CD4-positive, alpha-beta T cell treated with Interferon alpha-2 for 1 hour (primary cell): ENCODE measurements around the gene NOP53.
"Not testable (repeated sequence)": the region's sequence is repeated elsewhere in the genome, so short reads cannot be mapped to it uniquely, and the experiment has no call there.

ENCODE experiments used
- DNase-seq, 2 donors: peaks; one replicate each; pipeline ENCODE4 v3.0.0-alpha.2; 2020 to 2022

The NOP53 gene

DNA sequence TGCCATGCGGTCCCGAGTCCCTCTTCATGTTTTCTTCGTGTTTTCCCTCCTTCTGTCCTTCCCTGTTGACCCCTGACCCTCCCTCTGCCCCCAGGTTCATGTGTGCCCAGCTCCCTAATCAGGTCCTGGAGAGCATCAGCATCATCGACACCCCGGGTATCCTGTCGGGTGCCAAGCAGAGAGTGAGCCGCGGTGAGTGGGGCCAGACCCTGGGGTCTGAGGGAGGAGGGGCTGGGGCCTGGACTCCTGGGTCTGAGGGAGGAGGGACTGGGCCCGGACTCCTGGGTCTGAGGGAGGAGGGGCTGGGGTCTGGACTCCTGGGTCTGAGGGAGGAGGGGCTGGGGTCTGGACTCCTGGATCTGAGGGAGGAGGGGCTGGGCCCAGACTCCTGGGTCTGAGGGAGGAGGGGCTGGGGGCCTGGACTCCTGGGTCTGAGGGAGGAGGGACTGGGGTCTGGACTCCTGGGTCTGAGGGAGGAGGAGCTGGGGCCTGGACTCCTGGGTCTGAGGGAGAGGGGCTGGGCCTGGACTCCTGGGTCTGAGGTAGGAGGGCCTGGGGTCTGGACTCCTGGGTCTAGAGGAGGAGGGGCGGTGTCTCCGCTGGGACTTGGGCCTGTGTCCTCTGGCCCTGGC, 26.8 kb upstream of the NOP53 start:
- DNase-seq, result not testable (repeated sequence)

GRCh38 chr19:47719047-47719859, 26.1 kb upstream of the NOP53 start:
- no peak for DNase-seq

- DNase-seq, result no peak
These were observed 24.5 kb upstream of the NOP53 start for GRCh38 chr19:47720669-47721422.

- DNase-seq, result peak in 1 of 2 donors; percentile 41
These were observed 21.8 kb upstream of the NOP53 start for GRCh38 chr19:47723581-47723940.

GRCh38 chr19:47725759-47726401, 19.5 kb upstream of the NOP53 start:
- DNase-seq, result no peak

- no peak for DNase-seq
These were observed 18.9 kb upstream of the NOP53 start for GRCh38 chr19:47726467-47726866.

DNA sequence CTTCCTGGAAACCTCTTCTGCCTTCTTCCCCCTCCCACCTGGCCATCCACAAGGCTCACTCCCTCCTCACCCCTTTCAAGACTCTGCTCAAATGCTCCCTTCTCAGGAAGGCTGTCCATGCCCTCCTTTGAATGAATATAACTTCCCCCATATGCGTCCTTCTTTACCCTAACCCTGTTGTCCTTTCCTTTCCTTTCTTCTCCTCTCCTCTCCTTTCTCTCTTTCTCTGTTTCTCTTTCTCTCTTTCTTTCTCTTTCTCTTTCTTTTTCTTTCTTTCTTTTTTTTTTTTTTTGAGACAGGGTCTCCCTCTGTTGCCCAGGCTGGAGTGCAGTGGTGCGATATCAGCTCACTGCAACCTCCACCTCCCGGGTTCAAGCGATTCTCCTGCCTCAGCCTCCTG, 17.1 kb upstream of the NOP53 start:
- not testable (repeated sequence) for DNase-seq

- DNase-seq, result no peak
These were observed 15.9 kb upstream of the NOP53 start for GRCh38 chr19:47729468-47729798.

- DNase-seq, result peak; percentile 11 to 17
These were observed 15.4 kb upstream of the NOP53 start for GRCh38 chr19:47729799-47730520.

DNA sequence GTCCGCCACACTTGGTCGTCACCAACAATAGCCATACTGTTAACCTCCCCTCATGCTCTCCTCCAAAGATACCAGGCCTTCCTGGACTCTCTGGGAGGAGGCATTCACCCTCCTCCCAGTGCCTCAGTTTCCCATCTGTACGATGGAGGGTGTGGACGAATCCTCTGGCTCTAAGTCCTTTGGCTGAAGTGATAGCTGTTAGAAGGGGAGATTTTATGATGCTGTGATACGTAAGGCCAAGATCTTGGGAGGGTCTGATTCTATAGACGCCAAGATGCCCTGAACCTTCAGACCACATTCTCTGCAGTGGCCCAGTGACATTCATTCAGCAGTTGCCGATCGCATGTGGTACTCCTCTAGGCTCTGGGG, 14.8 kb upstream of the NOP53 start:
- DNase-seq, result no peak

DNA sequence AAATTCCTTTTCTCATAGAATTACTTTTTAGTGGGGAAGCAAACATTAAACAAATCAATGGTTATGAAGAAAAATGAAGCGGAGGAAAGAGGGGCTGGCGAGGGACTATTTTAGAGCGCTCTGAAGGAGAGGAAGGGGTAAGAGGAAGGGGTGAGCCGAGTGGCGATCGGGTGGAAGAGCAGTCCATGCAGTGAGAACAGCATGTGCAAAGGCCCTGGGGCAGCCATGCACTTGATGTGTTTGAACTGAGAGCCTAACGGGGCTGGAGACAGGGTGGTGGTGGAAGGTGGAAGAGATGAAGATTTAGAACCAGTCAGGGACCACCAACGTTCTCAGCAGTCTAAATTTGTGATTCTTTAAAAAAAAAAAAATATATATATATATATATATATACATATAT, 14.4 kb upstream of the NOP53 start:
- no peak for DNase-seq

DNA sequence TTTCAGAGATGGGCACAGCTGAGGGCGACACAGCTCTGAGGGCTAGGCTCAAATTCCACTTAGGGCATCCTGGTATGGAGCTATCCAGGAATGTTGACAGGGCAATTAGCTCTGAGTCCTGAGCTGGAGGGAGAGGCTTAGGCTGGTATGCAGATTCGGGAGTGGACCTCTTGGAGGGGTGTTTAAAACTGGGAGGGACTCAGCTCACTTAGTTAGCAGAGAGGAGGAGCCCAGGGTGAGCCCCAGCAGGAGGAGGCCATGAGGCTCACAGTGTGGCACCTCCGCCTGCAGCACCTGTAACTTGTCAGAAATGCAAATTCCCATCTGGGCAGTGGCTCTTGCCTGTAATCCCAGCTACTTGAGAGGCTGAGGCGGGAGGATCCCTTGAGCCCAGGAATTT, 10.2 kb upstream of the NOP53 start:
- DNase-seq, result no peak

DNA sequence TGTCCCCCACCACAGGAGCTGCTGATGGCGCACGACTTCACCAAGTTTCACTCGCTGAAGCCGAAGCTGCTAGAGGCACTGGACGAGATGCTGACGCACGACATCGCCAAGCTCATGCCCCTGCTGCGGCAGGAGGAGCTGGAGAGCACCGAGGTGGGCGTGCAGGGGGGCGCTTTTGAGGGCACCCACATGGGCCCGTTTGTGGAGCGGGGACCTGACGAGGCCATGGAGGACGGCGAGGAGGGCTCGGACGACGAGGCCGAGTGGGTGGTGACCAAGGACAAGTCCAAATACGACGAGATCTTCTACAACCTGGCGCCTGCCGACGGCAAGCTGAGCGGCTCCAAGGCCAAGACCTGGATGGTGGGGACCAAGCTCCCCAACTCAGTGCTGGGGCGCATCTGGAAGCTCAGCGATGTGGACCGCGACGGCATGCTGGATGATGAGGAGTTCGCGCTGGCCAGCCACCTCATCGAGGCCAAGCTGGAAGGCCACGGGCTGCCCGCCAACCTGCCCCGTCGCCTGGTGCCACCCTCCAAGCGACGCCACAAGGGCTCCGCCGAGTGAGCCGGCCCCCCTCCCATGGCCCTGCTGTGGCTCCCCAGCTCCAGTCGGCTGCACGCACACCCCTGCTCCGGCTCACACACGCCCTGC, 4.4 kb upstream of the NOP53 start:
- no peak for DNase-seq

GRCh38 chr19:47741544-47742140, 3.7 kb upstream of the NOP53 start:
- no peak for DNase-seq

DNA sequence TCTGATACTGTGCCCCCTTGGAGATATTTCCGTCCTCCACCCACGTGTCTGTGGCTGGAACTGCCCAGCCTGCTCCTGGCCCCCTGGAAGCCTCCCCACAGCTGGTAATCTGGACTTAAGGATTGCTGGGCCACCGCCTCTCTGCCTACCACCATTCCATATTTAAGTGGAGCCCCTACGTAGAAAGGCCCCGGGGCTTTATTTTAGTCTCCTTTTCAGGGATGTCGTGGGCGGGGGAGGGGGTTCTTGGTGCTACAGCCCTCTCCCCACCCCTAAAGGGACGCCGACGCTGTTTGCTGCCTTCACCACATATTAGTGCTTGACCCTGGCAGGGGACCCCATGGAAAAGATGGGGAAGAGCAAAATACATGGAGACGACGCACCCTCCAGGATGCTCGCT, 2.7 kb upstream of the NOP53 start:
- DNase-seq, result no peak

DNA sequence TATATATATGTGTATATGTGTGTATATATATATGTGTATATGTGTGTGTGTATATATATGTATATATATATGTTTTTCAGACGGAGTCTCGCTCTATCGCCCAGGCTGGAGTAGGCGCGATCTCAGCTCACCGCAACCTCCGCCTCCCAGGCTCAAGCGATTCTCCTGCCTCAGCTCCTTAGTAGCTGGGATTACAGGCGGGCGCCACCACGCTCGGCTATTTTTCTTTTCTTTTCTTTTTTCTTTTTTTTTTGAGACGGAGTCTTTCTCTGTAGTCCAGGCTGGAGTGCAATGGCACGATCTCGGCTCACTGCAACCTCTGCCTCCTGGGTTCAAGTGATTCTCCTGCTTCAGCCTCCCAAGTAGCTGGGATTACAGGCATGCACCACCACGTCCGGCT, 783 bp downstream of the NOP53 start:
- not testable (repeated sequence) for DNase-seq

- no peak for DNase-seq
These were observed 4.0 kb downstream of the NOP53 start for GRCh38 chr19:47749326-47749725.

DNA sequence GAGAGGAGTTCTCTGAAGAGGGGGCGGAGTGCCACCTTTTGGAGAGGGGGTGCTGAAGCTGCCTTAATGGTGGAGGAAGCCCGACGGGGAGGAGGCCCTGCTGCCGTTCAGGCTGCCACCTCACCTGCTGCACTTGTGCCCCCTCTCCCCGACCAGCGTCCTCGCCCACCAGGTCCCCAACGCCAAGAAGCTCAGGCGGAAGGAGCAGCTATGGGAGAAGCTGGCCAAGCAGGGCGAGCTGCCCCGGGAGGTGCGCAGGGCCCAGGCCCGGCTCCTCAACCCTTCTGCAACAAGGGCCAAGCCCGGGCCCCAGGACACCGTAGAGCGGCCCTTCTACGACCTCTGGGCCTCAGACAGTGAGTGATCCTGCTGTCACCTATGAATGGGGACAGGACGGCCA, 5.4 kb downstream of the NOP53 start:
- no peak for DNase-seq

- no peak for DNase-seq
These were observed 7.3 kb downstream of the NOP53 start for GRCh38 chr19:47752440-47753211.

GRCh38 chr19:47754206-47755064, 9.1 kb downstream of the NOP53 start:
- DNase-seq, result no peak
